ENCODE data around the gene RNPEPL1.

DNA sequence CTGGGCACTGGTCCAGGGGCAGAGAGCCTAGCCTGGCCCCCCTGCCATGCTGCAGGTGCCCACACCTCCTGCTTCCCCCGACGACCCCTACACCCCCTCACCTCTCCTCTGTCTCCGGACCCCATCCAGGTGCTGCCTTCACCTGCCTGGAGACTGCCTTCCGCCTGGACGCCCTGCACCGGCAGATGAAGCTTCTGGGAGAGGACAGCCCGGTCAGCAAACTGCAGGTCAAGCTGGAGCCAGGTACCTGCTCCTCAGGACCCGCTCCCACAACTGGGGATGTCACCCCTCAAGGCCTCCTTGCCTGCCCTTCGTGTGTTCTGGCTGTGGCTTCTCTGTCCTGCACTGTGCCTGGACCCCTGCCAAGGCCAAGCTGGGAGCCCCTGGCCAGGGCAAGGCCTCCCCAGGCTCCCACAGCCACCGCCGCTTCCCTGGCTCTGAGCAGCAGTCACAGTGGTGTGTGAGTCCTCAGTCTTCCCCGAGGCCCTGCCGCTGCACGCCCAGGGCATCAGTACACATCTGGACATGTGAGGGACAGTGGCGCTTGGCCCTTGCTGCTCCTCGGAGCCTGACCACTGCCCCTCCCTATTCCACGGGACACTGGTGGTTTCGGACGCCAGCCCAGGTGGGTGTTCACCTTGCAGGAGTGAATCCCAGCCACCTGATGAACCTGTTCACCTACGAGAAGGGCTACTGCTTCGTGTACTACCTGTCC, 6.3 kb downstream of the RNPEPL1 start:
- TF ChIP-seq CTCF (IDR thresholded peaks at IDR 0.05; ENCODE audit: poor library complexity) (no peak), EZH2 (IDR thresholded peaks at IDR 0.05; ENCODE audit: borderline replicate concordance) (no peak), EZH2phosphoT487 (IDR thresholded peaks at IDR 0.05; ENCODE audit: low read depth, severe bottlenecking, unreplicated experiment) (no peak)

Measured in hepatocyte (in vitro differentiated cells).